H1 (cell line): ENCODE data around the gene SLC6A17. TPM values are rescaled to one million over a fixed set of nuclear protein-coding genes. Genes with fewer than 3 reads are reported as not detected.

Experiments
- CTCF ChIA-PET: fragments of 300-600 bp; sonication (Branson Sonifier 250); formaldehyde crosslinking; loops from one replicate; lab custom pipeline; 2021; ENCODE audit not compliant: partially characterized antibody; lab: Charles Lee
- POLR2A ChIA-PET: fragments of 300-600 bp; sonication (Branson Sonifier 250); formaldehyde crosslinking; loops from one replicate; lab custom pipeline; 2021; ENCODE audit warnings: inconsistent platforms; ENCODE audit not compliant: partially characterized antibody; lab: Charles Lee
- DNase-seq, 2 experiments: peaks; one replicate each; pipeline versions ENCODE4 v3.0.0 to v3.0.0-alpha.2; 2010 to 2022; ENCODE audit warnings: low spot score in 2 of 2, low read depth in 1 of 2, mixed read lengths in 1 of 2
- FAIRE-seq: peaks from 2 replicates; lab custom pipeline; 2011; peaks lifted over from hg19 to GRCh38; lab: Jason Lieb, UNC
- H2AFZ ChIP-seq: 2 replicates; pipeline ENCODE4 v1.8.1; 2012; ENCODE audit warnings: low read length, inconsistent platforms
- H2AK5ac ChIP-seq: 2 replicates; pipeline ENCODE4 v1.6.1; 2013; ENCODE audit warnings: low read depth, low read length
- H2BK120ac ChIP-seq: replicated peaks from 2 replicates; pipeline ENCODE3; 2013; ENCODE audit warnings: low read depth, low read length, inconsistent platforms
- H2BK12ac ChIP-seq: 2 replicates; pipeline ENCODE4 v1.6.1; 2013; ENCODE audit warnings: low read depth, low read length
- H2BK15ac ChIP-seq: 2 replicates; pipeline ENCODE4 v1.6.1; 2013; ENCODE audit warnings: low read length
- H2BK20ac ChIP-seq: 2 replicates; pipeline ENCODE4 v1.6.1; 2013; ENCODE audit warnings: low read length
- H2BK5ac ChIP-seq: 2 replicates; pipeline ENCODE4 v1.6.1; 2013; ENCODE audit warnings: low read depth, low read length
- H3K14ac ChIP-seq: 2 replicates; pipeline ENCODE4 v1.6.1; 2013; ENCODE audit warnings: inconsistent platforms; ENCODE audit not compliant: insufficient read length
- H3K18ac ChIP-seq: 2 replicates; pipeline ENCODE4 v1.6.1; 2013; ENCODE audit warnings: low read length; ENCODE audit errors: extremely low read depth
- H3K23ac ChIP-seq: 2 replicates; pipeline ENCODE4 v1.6.1; 2013; ENCODE audit warnings: inconsistent platforms; ENCODE audit not compliant: insufficient read length
- H3K23me2 ChIP-seq: 2 replicates; pipeline ENCODE4 v1.6.1; 2013; ENCODE audit warnings: low read depth, low read length
- H3K27ac ChIP-seq: 2 replicates; pipeline ENCODE4 v1.6.1; 2011; ENCODE audit warnings: low read depth, low read length, inconsistent platforms
- H3K27me3 ChIP-seq, 4 experiments: replicated peaks in 1 of 4; 1 replicate in 1 of 4; 2 replicates in 3 of 4; pipeline versions ENCODE4 v1.6.1 to v1.8.1; 2011 to 2013; ENCODE audit warnings: low read length in 3 of 4, mild to moderate bottlenecking in 3 of 4, inconsistent platforms in 2 of 4, mixed read lengths in 2 of 4, moderate library complexity in 1 of 4; ENCODE audit not compliant: control insufficient read depth in 3 of 4, insufficient read depth in 3 of 4; ENCODE audit errors: extremely low read depth in 1 of 4
- H3K36me3 ChIP-seq, 4 experiments: 2 replicates each; pipeline versions ENCODE4 v1.6.1 to v1.8.1; 2011 to 2013; ENCODE audit warnings: mild to moderate bottlenecking in 4 of 4, low read length in 3 of 4, moderate library complexity in 2 of 4, control low read depth in 1 of 4, inconsistent platforms in 1 of 4; ENCODE audit not compliant: insufficient read depth in 4 of 4, control insufficient read depth in 2 of 4
- H3K4ac ChIP-seq: replicated peaks from 2 replicates; pipeline ENCODE3; 2013; ENCODE audit warnings: low read length, low read depth, mixed read lengths, inconsistent platforms; ENCODE audit not compliant: insufficient read length
- H3K4me1 ChIP-seq, 4 experiments: replicated peaks in 1 of 4; 1 replicate in 1 of 4; 2 replicates in 3 of 4; pipeline versions ENCODE4 v1.6.1 to v1.8.1; 2011 to 2013; ENCODE audit warnings: low read length in 3 of 4, inconsistent platforms in 2 of 4, mixed read lengths in 1 of 4; ENCODE audit not compliant: insufficient read depth in 4 of 4, control insufficient read depth in 3 of 4
- H3K4me2 ChIP-seq, 2 experiments: 2 replicates each; pipeline versions ENCODE4 v1.6.1 to v1.8.1; 2011 to 2013; ENCODE audit warnings: low read depth in 2 of 2, low read length in 2 of 2, control low read depth in 1 of 2, inconsistent platforms in 1 of 2, mild to moderate bottlenecking in 1 of 2; ENCODE audit not compliant: insufficient read depth in 1 of 2
- H3K4me3 ChIP-seq, 4 experiments: fragments of 200-600, 300-600 bp in 1 of 4; sonication (generic), shearing (Covaris generic), sonication (Bioruptor Twin) in 1 of 4; 2 replicates each; pipeline versions ENCODE4 v1.5.1 to v1.8.1; 2011 to 2016; ENCODE audit warnings: low read length in 4 of 4, low read depth in 3 of 4, control low read depth in 2 of 4, inconsistent platforms in 2 of 4, mild to moderate bottlenecking in 2 of 4, mixed read lengths in 1 of 4, moderate library complexity in 1 of 4; ENCODE audit not compliant: insufficient read depth in 2 of 4; ENCODE audit errors: extremely low read depth in 1 of 4
- H3K56ac ChIP-seq: replicated peaks from 2 replicates; pipeline ENCODE3; 2013; ENCODE audit warnings: low read depth, mild to moderate bottlenecking, mixed read lengths, low read length, inconsistent platforms; ENCODE audit not compliant: insufficient read length
- H3K79me1 ChIP-seq: 2 replicates; pipeline ENCODE4 v1.6.1; 2013; ENCODE audit warnings: low read depth, low read length, control low read depth
- H3K79me2 ChIP-seq, 2 experiments: 2 replicates each; pipeline versions ENCODE4 v1.6.1 to v1.8.1; 2012 to 2013; ENCODE audit warnings: low read length in 2 of 2, mild to moderate bottlenecking in 2 of 2, inconsistent platforms in 1 of 2; ENCODE audit not compliant: insufficient read depth in 2 of 2, control insufficient read depth in 1 of 2
- H3K9ac ChIP-seq, 4 experiments: replicated peaks in 1 of 4; 1 replicate in 1 of 4; 2 replicates in 3 of 4; pipeline versions ENCODE4 v1.6.1 to v1.8.1; 2011 to 2013; ENCODE audit warnings: low read depth in 3 of 4, low read length in 3 of 4, control low read depth in 2 of 4, mild to moderate bottlenecking in 2 of 4, moderate library complexity in 2 of 4, inconsistent platforms in 1 of 4; ENCODE audit errors: extremely low read depth in 1 of 4
- H3K9me3 ChIP-seq, 2 experiments: 2 replicates each; pipeline versions ENCODE4 v1.6.1 to v1.8.1; 2012 to 2013; ENCODE audit warnings: mild to moderate bottlenecking in 2 of 2, moderate library complexity in 2 of 2, control low read depth in 1 of 2, inconsistent platforms in 1 of 2, low read depth in 1 of 2, low read length in 1 of 2, mixed read lengths in 1 of 2; ENCODE audit not compliant: insufficient read depth in 2 of 2
- H4K20me1 ChIP-seq, 2 experiments: replicated peaks in 1 of 2; 2 replicates each; pipeline versions ENCODE3 to v1.8.1; 2011 to 2013; ENCODE audit warnings: inconsistent platforms in 2 of 2, low read length in 2 of 2, mild to moderate bottlenecking in 1 of 2; ENCODE audit not compliant: insufficient read depth in 2 of 2, control insufficient read depth in 1 of 2
- H4K5ac ChIP-seq: 2 replicates; pipeline ENCODE4 v1.6.1; 2013; ENCODE audit warnings: low read length, low read depth, mixed read lengths, inconsistent platforms; ENCODE audit not compliant: insufficient read length
- H4K8ac ChIP-seq: 2 replicates; pipeline ENCODE4 v1.8.0; 2013; ENCODE audit warnings: mild to moderate bottlenecking, moderate library complexity, low read length, inconsistent platforms; ENCODE audit not compliant: insufficient read depth; ENCODE audit errors: extremely low read depth
- H4K91ac ChIP-seq: replicated peaks from 2 replicates; pipeline ENCODE3; 2013; ENCODE audit warnings: low read length, mixed read lengths, inconsistent platforms; ENCODE audit not compliant: insufficient read length
- ATF2 ChIP-seq: IDR thresholded peaks from 2 replicates; pipeline ENCODE4 v1.6.1; 2012; ENCODE audit warnings: low read length, inconsistent platforms
- ATF3 ChIP-seq: IDR thresholded peaks from 2 replicates; pipeline ENCODE4 v1.6.1; 2011; ENCODE audit warnings: low read depth, mild to moderate bottlenecking, low read length; ENCODE audit not compliant: insufficient read depth
- BRCA1 ChIP-seq: IDR thresholded peaks from 2 replicates; pipeline ENCODE4 v1.6.1; 2012; ENCODE audit warnings: low read depth, low read length, improper control_type of control experiment
- HDAC2 ChIP-seq, 2 experiments: fragments of 300-600 bp in 1 of 2; sonication (generic) in 1 of 2; IDR thresholded peaks; 2 replicates each; pipeline ENCODE4 v1.6.1; 2011 to 2012; ENCODE audit warnings: low read depth in 2 of 2, low read length in 2 of 2, mild to moderate bottlenecking in 2 of 2, moderate library complexity in 2 of 2, borderline replicate concordance in 1 of 2, inconsistent platforms in 1 of 2
- MAFK ChIP-seq: IDR thresholded peaks from 2 replicates; pipeline ENCODE4 v1.6.1; 2012; ENCODE audit warnings: low read depth, mild to moderate bottlenecking, improper control_type of control experiment, low read length
- POLR2A ChIP-seq, 2 experiments: IDR thresholded peaks; 1 replicate in 1 of 2; 2 replicates in 1 of 2; pipeline ENCODE4 v1.6.1; 2011; ENCODE audit warnings: low read depth in 2 of 2, low read length in 2 of 2, mild to moderate bottlenecking in 2 of 2; ENCODE audit errors: control extremely low read depth in 1 of 2
- RXRA ChIP-seq: IDR thresholded peaks from 2 replicates; pipeline ENCODE4 v1.6.1; 2011; ENCODE audit warnings: low read depth, mild to moderate bottlenecking, low read length, moderate library complexity; ENCODE audit not compliant: insufficient read depth
- SIN3A ChIP-seq, 2 experiments: IDR thresholded peaks in 1 of 2; conservative IDR thresholded peaks in 1 of 2; 2 replicates each; pipeline ENCODE4 v1.6.1; 2011 to 2012; ENCODE audit warnings: low read length in 2 of 2, improper control_type of control experiment in 1 of 2, low read depth in 1 of 2, mild to moderate bottlenecking in 1 of 2
- TEAD4 ChIP-seq: IDR thresholded peaks from 2 replicates; pipeline ENCODE4 v1.6.1; 2012; ENCODE audit warnings: low read depth, low read length, inconsistent platforms, mixed read lengths
- WGBS, 2 experiments: shearing (Covaris generic) in 1 of 2; methylation state at CpG; one replicate each; pipeline versions ENCODE4 v1.1.6 to v1.1.7; 2013 to 2015; ENCODE audit warnings: low lambda C conversion rate in 2 of 2, mixed read lengths in 2 of 2, inconsistent platforms in 1 of 2, low coverage in 1 of 2, missing lambda C conversion rate in 1 of 2; ENCODE audit not compliant: insufficient replicate concordance in 2 of 2, insufficient coverage in 1 of 2, insufficient read length in 1 of 2; ENCODE audit errors: extremely low coverage in 1 of 2, missing lambda C conversion rate in 1 of 2; 5-methylcytosine and 5-hydroxymethylcytosine counted together
- polyA plus RNA-seq, 7 experiments: library from polyadenylated mRNA; depleted of rRNA in 3 of 7; stranded (reverse) in 5 of 7; unstranded in 2 of 7; fragments of >200 nt in 5 of 7; fragments of 200-250 nt in 2 of 7; gene quantifications; 1 replicate in 5 of 7; 2 replicates in 1 of 7; 4 replicates in 1 of 7; pipeline versions ENCODE4 v1.2.1 to v1.2.3, GENCODE V29; 2011 to 2013; ENCODE audit warnings: missing spikeins in 2 of 7, mixed read lengths in 2 of 7
- total RNA-seq: library from RNA; stranded (reverse); fragmentation: NEBNext Ultra II Directional; extraction: Animal tissue kit (Norgen Biotek cat#: 25700); gene quantifications from 2 replicates; pipeline ENCODE4 v1.2.1, GENCODE V29; 2021

Gene SLC6A17
- total and polyA plus RNA-seq, 2 of the 8 experiments (the other 6 are each of a cell fraction or from before 2014, with no cell fraction given), result 0.15 to 0.28 TPM

- Histone ChIP-seq H3K23ac (no peak overlapping the region), H3K18ac (no peak overlapping the region), H3K56ac (no peak overlapping the region), H3K27me3 (no peaks in the 10 kb centered on the region), H4K8ac (peak overlapping the region; percentile 60; the same call in 1 of the 2 replicates), H3K9me3 (no peaks in the 10 kb centered on the region), H2BK120ac (no peak overlapping the region), H3K4ac (no peak overlapping the region), H2BK15ac (peak overlapping the region; percentile 19; the same call in 1 of the 2 replicates), H2BK12ac (no peak overlapping the region), H3K79me1 (no peaks in the 10 kb centered on the region; the same call in 1 of the 2 replicates), H3K79me2 (no peaks in the 10 kb centered on the region), H3K9ac (no peak overlapping the region), H2AFZ (peak overlapping the region; percentile 92; the same call in 1 of the 2 replicates), H3K4me1 (peaks cover 0 to 6% (median 4%) of the 10 kb centered on the region in 4 experiments; a peak in 4 of 7 replicates), H2BK20ac (no peak overlapping the region), H4K91ac (no peak overlapping the region), H2BK5ac (no peak overlapping the region), H3K23me2 (no peaks in the 10 kb centered on the region; the same call in 1 of the 2 replicates), H3K4me2 (no peak overlapping the region), H3K36me3 (no peaks in the 10 kb centered on the region), H3K4me3 (no peak overlapping the region; a peak in 1 of 8 replicates), H2AK5ac (no peak overlapping the region), H3K14ac (no peak overlapping the region), H3K27ac (no peak overlapping the region), H4K5ac (no peak overlapping the region), H4K20me1 (no peaks in the 10 kb centered on the region)
- DNase-seq (no peak), FAIRE-seq (no peak)
- CTCF ChIA-PET, result interaction anchor here (0.6 to 19.1 kb wide), 25 partner anchors 10 to 1678 kb away, joined by 3 to 1001 read pairs (median 4); partner anchors contain the start of genes LAMTOR5 and RBM15
- POLR2A ChIA-PET, result interaction anchor here (1.0 to 1.1 kb wide), 2 partner anchors 13 to 35 kb away, joined by 3 read pairs; no protein-coding TSS in a partner anchor
- 88% methylated on average over 7 of the region's 10 CpGs; no CpG with 5 or more reads in 1 of the 2 experiments for WGBS, 2 experiments
- TF ChIP-seq ATF2 (no peak), ATF3 (no peak), HDAC2 (IDR thresholded peaks at IDR 0.05; ENCODE audit: borderline replicate concordance in 1 of 2, low read depth in 2 of 2, low read length in 2 of 2) (no peak), MAFK (no peak), TEAD4 (no peak), POLR2A (IDR thresholded peaks at IDR 0.05; ENCODE audit: control extremely low read depth in 1 of 2, low read depth in 2 of 2, low read length in 2 of 2) (no peak), SIN3A (conservative IDR thresholded peaks at IDR 0.05 in 1 of 2, IDR thresholded peaks at IDR 0.05 in 1 of 2; ENCODE audit: low read depth in 1 of 2, low read length in 2 of 2) (no peak), RXRA (no peak), BRCA1 (no peak)
Observed at GRCh38 chr1:110201157-110201825, 51.0 kb downstream of the SLC6A17 start.
